ENCODE data around the gene NTNG1. TPM values are rescaled to one million over a fixed set of nuclear protein-coding genes. Genes with fewer than 3 reads are reported as not detected.

Gene NTNG1
- total RNA-seq, 1 donor from 2014 or later, result 2.4 TPM

GRCh38 chr1:107264561-107264960 lies 123.7 kb downstream of the NTNG1 start:
- FAIRE-seq, result no peak
- TF ChIP-seq CTCF (IDR thresholded peaks at IDR 0.05; ENCODE audit: insufficient read depth, low read length, severe bottlenecking), result no peak

GRCh38 chr1:107267489-107267888 lies 126.7 kb downstream of the NTNG1 start:
- DNase-seq (ENCODE audit: low read depth) (no peak), FAIRE-seq (no peak)
- Histone ChIP-seq H3K36me3 (ENCODE audit: control insufficient read depth, insufficient read depth, low read length) (no peaks in the 10 kb centered on the region), H3K4me3 (ENCODE audit: low read depth, low read length) (no peak overlapping the region), H3K27me3 (ENCODE audit: control insufficient read depth, insufficient read depth, low read length) (no peaks in the 10 kb centered on the region)
- no peak for TF ChIP-seq CTCF (IDR thresholded peaks at IDR 0.05; ENCODE audit: insufficient read depth, low read length, severe bottlenecking)

More at GRCh38 chr1:107264561-107264960, 123.7 kb downstream of the NTNG1 start:
- H3K4me3 ChIP-seq (ENCODE audit: low read depth, low read length), result no peak overlapping the region
- H3K27me3 ChIP-seq (ENCODE audit: control insufficient read depth, insufficient read depth, low read length), result no peaks in the 10 kb centered on the region
- DNase-seq (ENCODE audit: low read depth), result peak; percentile 73
- H3K36me3 ChIP-seq (ENCODE audit: control insufficient read depth, insufficient read depth, low read length), result no peaks in the 10 kb centered on the region

GRCh38 chr1:107272321-107272720 lies 131.5 kb downstream of the NTNG1 start:
- DNase-seq (ENCODE audit: low read depth), result peak; percentile 27
- no peaks in the 10 kb centered on the region for H3K27me3 ChIP-seq (ENCODE audit: control insufficient read depth, insufficient read depth, low read length)
- H3K4me3 ChIP-seq (ENCODE audit: low read depth, low read length), result no peak overlapping the region
- FAIRE-seq, result no peak
- no peaks in the 10 kb centered on the region for H3K36me3 ChIP-seq (ENCODE audit: control insufficient read depth, insufficient read depth, low read length)
- TF ChIP-seq CTCF (IDR thresholded peaks at IDR 0.05; ENCODE audit: insufficient read depth, low read length, severe bottlenecking), result no peak

- no peaks in the 10 kb centered on the region for H3K36me3 ChIP-seq (ENCODE audit: control insufficient read depth, insufficient read depth, low read length)
- no peak overlapping the region for H3K4me3 ChIP-seq (ENCODE audit: low read depth, low read length)
- H3K27me3 ChIP-seq (ENCODE audit: control insufficient read depth, insufficient read depth, low read length), result no peaks in the 10 kb centered on the region
- DNase-seq (ENCODE audit: low read depth) (peak; percentile 25), FAIRE-seq (no peak)
- no peak for TF ChIP-seq CTCF (IDR thresholded peaks at IDR 0.05; ENCODE audit: insufficient read depth, low read length, severe bottlenecking)
Observed at GRCh38 chr1:107273515-107273914, 132.7 kb downstream of the NTNG1 start.

- Histone ChIP-seq H3K27me3 (ENCODE audit: control insufficient read depth, insufficient read depth, low read length) (no peaks in the 10 kb centered on the region), H3K36me3 (ENCODE audit: control insufficient read depth, insufficient read depth, low read length) (no peaks in the 10 kb centered on the region), H3K4me3 (ENCODE audit: low read depth, low read length) (no peak overlapping the region)
- FAIRE-seq (no peak), DNase-seq (ENCODE audit: low read depth) (no peak)
- no peak for TF ChIP-seq CTCF (IDR thresholded peaks at IDR 0.05; ENCODE audit: insufficient read depth, low read length, severe bottlenecking)
Observed at GRCh38 chr1:107274227-107274626, 133.4 kb downstream of the NTNG1 start.

- TF ChIP-seq CTCF (IDR thresholded peaks at IDR 0.05; ENCODE audit: insufficient read depth, low read length, severe bottlenecking), result no peak
- Histone ChIP-seq H3K36me3 (ENCODE audit: control insufficient read depth, insufficient read depth, low read length) (no peaks in the 10 kb centered on the region), H3K27me3 (ENCODE audit: control insufficient read depth, insufficient read depth, low read length) (no peaks in the 10 kb centered on the region), H3K4me3 (ENCODE audit: low read depth, low read length) (no peak overlapping the region)
- FAIRE-seq, result no peak
- DNase-seq (ENCODE audit: low read depth), result no peak
Observed at GRCh38 chr1:107276247-107276646, 135.4 kb downstream of the NTNG1 start.

All from bronchial epithelial cell (primary cell).